Tibial nerve (tissue), 4 donors: ENCODE measurements around the gene EYA3. TPM values are rescaled to one million over a fixed set of nuclear protein-coding genes. Genes with fewer than 3 reads are reported as not detected.

Source experiments
- DNase-seq, 2 donors: peaks; one replicate each; pipeline ENCODE4 v3.0.0-alpha.2; 2019; ENCODE audit warnings: low spot score in 2 of 2
- H3K27ac ChIP-seq, 4 donors: fragments of 200-600 bp; sonication (generic) in 3 of 4; one replicate each; pipeline ENCODE4 v1.5.1; 2017 to 2019; ENCODE audit warnings: mild to moderate bottlenecking in 1 of 4
- H3K27me3 ChIP-seq, 2 donors: fragments of 200-600 bp; sonication (generic) in 1 of 2; one replicate each; pipeline versions ENCODE4 v1.5.1 to v1.6.0; 2017 to 2019
- H3K36me3 ChIP-seq, 3 donors: fragments of 200-600 bp; sonication (generic); one replicate each; pipeline ENCODE4 v1.5.1; 2018 to 2019
- H3K4me1 ChIP-seq, 4 donors: fragments of 200-600 bp; sonication (generic) in 3 of 4; one replicate each; pipeline ENCODE4 v1.5.1; 2017 to 2019
- H3K4me3 ChIP-seq, 4 donors: fragments of 200-600 bp; sonication (generic) in 3 of 4; one replicate each; pipeline ENCODE4 v1.5.1; 2017 to 2019; ENCODE audit warnings: mild to moderate bottlenecking in 1 of 4, moderate library complexity in 1 of 4
- H3K9me3 ChIP-seq, 4 donors: fragments of 200-600 bp; sonication (generic) in 3 of 4; one replicate each; pipeline ENCODE4 v1.5.1; 2017 to 2019
- CTCF ChIP-seq, 5 experiments: fragments of 200-600 bp in 3 of 5; fragments of 450-650 bp in 2 of 5; sonication (generic) in 3 of 5; IDR thresholded peaks; one replicate each; pipeline ENCODE4 v1.5.1; 2016 to 2019; ENCODE audit warnings: antibody characterized with exemption in 5 of 5, mild to moderate bottlenecking in 3 of 5, moderate library complexity in 2 of 5
- EP300 ChIP-seq, 2 donors: sonication (generic); formaldehyde crosslinking; IDR thresholded peaks; one replicate each; pipeline ENCODE4 v1.6.1; 2017; ENCODE audit warnings: antibody characterized with exemption in 2 of 2, mild to moderate bottlenecking in 1 of 2
- POLR2A ChIP-seq, 2 donors: fragments of 450-650 bp; IDR thresholded peaks; one replicate each; pipeline ENCODE4 v1.6.1; 2017; ENCODE audit warnings: antibody characterized with exemption in 2 of 2, mild to moderate bottlenecking in 2 of 2, moderate library complexity in 2 of 2
- WGBS, 2 donors: methylation state at CpG; one replicate each; pipeline ENCODE4 v1.1.5; 2018; 5-methylcytosine and 5-hydroxymethylcytosine counted together
- total RNA-seq, 4 donors: library from RNA; depleted of rRNA; stranded (reverse); fragments of >200 nt; gene quantifications; one replicate each; pipeline ENCODE4 v1.1.0, GENCODE V29; 2016

The EYA3 gene
- total RNA-seq, 4 donors from 2014 or later = 9.2 to 17.6 (median 14.6) TPM

GRCh38 chr1:27968692-27969091, 119.7 kb downstream of the EYA3 start:
- TF ChIP-seq EP300 (IDR thresholded peaks at IDR 0.05) (no peak), POLR2A (IDR thresholded peaks at IDR 0.05) (no peak), CTCF (IDR thresholded peaks at IDR 0.05) (no peak)
- Histone ChIP-seq H3K4me3 (no peak overlapping the region), H3K9me3 (no peaks in the 10 kb centered on the region), H3K27me3 (no peaks in the 10 kb centered on the region), H3K27ac (peak overlapping the region in 1 of 4 donors; percentile 36), H3K4me1 (peaks cover 0 to 18% (median 3%) of the 10 kb centered on the region in 4 donors), H3K36me3 (peaks cover 0 to 62% (median 10%) of the 10 kb centered on the region in 3 donors)
- WGBS, 2 donors = 41 to 42% methylated on average over 3 of the region's 3 CpGs
- DNase-seq = no peak

GRCh38 chr1:27967884-27968466, 120.4 kb downstream of the EYA3 start:
- H3K4me3 ChIP-seq = no peak overlapping the region
- peak overlapping the region in 1 of 4 donors; percentile 36 for H3K27ac ChIP-seq
- H3K9me3 ChIP-seq = no peaks in the 10 kb centered on the region
- 79 to 87% methylated on average over 4 of the region's 4 CpGs for WGBS, 2 donors
- peaks cover 0 to 18% (median 3%) of the 10 kb centered on the region in 4 donors for H3K4me1 ChIP-seq
- no peaks in the 10 kb centered on the region for H3K27me3 ChIP-seq
- peaks cover 0 to 67% (median 10%) of the 10 kb centered on the region in 3 donors for H3K36me3 ChIP-seq
- no peak for TF ChIP-seq EP300 (IDR thresholded peaks at IDR 0.05)
- TF ChIP-seq POLR2A (IDR thresholded peaks at IDR 0.05) = no peak
- no peak for TF ChIP-seq CTCF (IDR thresholded peaks at IDR 0.05)
- no peak for DNase-seq

GRCh38 chr1:27967106-27967883, 121.1 kb downstream of the EYA3 start:
- TF ChIP-seq POLR2A (IDR thresholded peaks at IDR 0.05) = no peak
- TF ChIP-seq EP300 (IDR thresholded peaks at IDR 0.05) = no peak
- H3K27me3 ChIP-seq = no peaks in the 10 kb centered on the region
- peaks cover 0 to 18% (median 3%) of the 10 kb centered on the region in 4 donors for H3K4me1 ChIP-seq
- H3K27ac ChIP-seq = no peak overlapping the region
- H3K4me3 ChIP-seq = no peak overlapping the region
- peaks cover 0 to 62% (median 10%) of the 10 kb centered on the region in 3 donors for H3K36me3 ChIP-seq
- no peak for DNase-seq
- 92 to 93% methylated on average over 12 of the region's 12 CpGs for WGBS, 2 donors
- H3K9me3 ChIP-seq = no peaks in the 10 kb centered on the region

GRCh38 chr1:27966402-27967105, 121.9 kb downstream of the EYA3 start:
- no peak for DNase-seq
- 92 to 93% methylated on average over 21 of the region's 24 CpGs for WGBS, 2 donors
- TF ChIP-seq CTCF (IDR thresholded peaks at IDR 0.05) (no peak), EP300 (IDR thresholded peaks at IDR 0.05) (no peak), POLR2A (IDR thresholded peaks at IDR 0.05) (no peak)

GRCh38 chr1:27963393-27963792, 125.0 kb downstream of the EYA3 start:
- Histone ChIP-seq H3K4me1 (peaks cover 0 to 31% (median 14%) of the 10 kb centered on the region in 4 donors), H3K27ac (no peak overlapping the region), H3K27me3 (no peaks in the 10 kb centered on the region), H3K36me3 (peaks cover 0 to 53% (median 10%) of the 10 kb centered on the region in 3 donors), H3K9me3 (no peaks in the 10 kb centered on the region), H3K4me3 (no peak overlapping the region)
- TF ChIP-seq POLR2A (IDR thresholded peaks at IDR 0.05) (no peak), EP300 (IDR thresholded peaks at IDR 0.05) (no peak), CTCF (IDR thresholded peaks at IDR 0.05) (no peak)
- DNase-seq = no peak
- WGBS, 2 donors = 91 to 96% methylated on average over 9 to 11 of the region's 11 CpGs

More at GRCh38 chr1:27966402-27967105, 121.9 kb downstream of the EYA3 start:
- H3K4me1 ChIP-seq = peaks cover 0 to 20% (median 2%) of the 10 kb centered on the region in 4 donors
- no peak overlapping the region for H3K4me3 ChIP-seq
- no peaks in the 10 kb centered on the region for H3K9me3 ChIP-seq
- H3K27ac ChIP-seq = no peak overlapping the region
- peaks cover 0 to 61% (median 10%) of the 10 kb centered on the region in 3 donors for H3K36me3 ChIP-seq
- no peaks in the 10 kb centered on the region for H3K27me3 ChIP-seq
